GM18858 (cell line): ENCODE results near the gene RARA.

ENCODE experiments used
- ATAC-seq: cut with Tn5 transposase; IDR thresholded peaks from one replicate; pipeline ENCODE4 v1.9.1; 2021; ENCODE audit not compliant: unreplicated experiment

Gene RARA

GRCh38 chr17:40327735-40328385 lies 18.9 kb downstream of the RARA start:
- ATAC-seq: no peak

GRCh38 chr17:40328386-40328766 lies 19.4 kb downstream of the RARA start:
- no peak for ATAC-seq

GRCh38 chr17:40329839-40330794 lies 21.1 kb downstream of the RARA start:
- ATAC-seq: no peak

- ATAC-seq: no peak
Observed at GRCh38 chr17:40330850-40331470, 22.0 kb downstream of the RARA start.

- no peak for ATAC-seq
Observed at GRCh38 chr17:40331743-40332641, 23.0 kb downstream of the RARA start.

- no peak for ATAC-seq
Observed at GRCh38 chr17:40333781-40334448, 24.9 kb downstream of the RARA start.

- ATAC-seq: no peak
Observed at GRCh38 chr17:40335620-40336019, 26.6 kb downstream of the RARA start.

- no peak for ATAC-seq
Observed at GRCh38 chr17:40337351-40337750, 28.4 kb downstream of the RARA start.

GRCh38 chr17:40338058-40338457 lies 29.1 kb downstream of the RARA start:
- no peak for ATAC-seq

GRCh38 chr17:40338941-40339649 lies 30.1 kb downstream of the RARA start:
- no peak for ATAC-seq

GRCh38 chr17:40340327-40340726 lies 31.3 kb downstream of the RARA start:
- no peak for ATAC-seq

GRCh38 chr17:40340880-40341807 lies 32.2 kb downstream of the RARA start:
- ATAC-seq: no peak

GRCh38 chr17:40341808-40342503 lies 33.0 kb downstream of the RARA start:
- no peak for ATAC-seq

GRCh38 chr17:40342504-40343218 lies 33.7 kb downstream of the RARA start:
- ATAC-seq: no peak

GRCh38 chr17:40343219-40344119 lies 34.5 kb downstream of the RARA start:
- ATAC-seq: no peak

- no peak for ATAC-seq
Observed at GRCh38 chr17:40344421-40345160, 35.6 kb downstream of the RARA start.
